Peyer's patch (tissue), 4 donors: ENCODE measurements around the gene EHBP1. TPM values are rescaled to one million over a fixed set of nuclear protein-coding genes. Genes with fewer than 3 reads are reported as not detected.

Experiments
- DNase-seq, 3 donors: peaks; one replicate each; pipeline ENCODE4 v3.0.0-alpha.2; 2017 to 2019
- H3K27ac ChIP-seq, 4 donors: fragments of 200-600 bp; sonication (generic); one replicate each; pipeline ENCODE4 v1.5.1; 2016 to 2019
- H3K27me3 ChIP-seq, 2 donors: fragments of 200-600 bp; sonication (generic); one replicate each; pipeline ENCODE4 v1.5.1; 2019
- H3K36me3 ChIP-seq, 3 donors: fragments of 200-600 bp; sonication (generic); one replicate each; pipeline ENCODE4 v1.5.1; 2016 to 2019
- H3K4me1 ChIP-seq, 4 donors: fragments of 200-600 bp; sonication (generic); one replicate each; pipeline ENCODE4 v1.5.1; 2016 to 2019
- H3K4me3 ChIP-seq, 4 donors: fragments of 200-600 bp; sonication (generic); 1 replicate in 3 of 4; 2 replicates in 1 of 4; pipeline ENCODE4 v1.5.1; 2016 to 2019; ENCODE audit warnings: mild to moderate bottlenecking in 1 of 4
- H3K9me3 ChIP-seq, 4 donors: fragments of 200-600 bp; sonication (generic); one replicate each; pipeline ENCODE4 v1.5.1; 2016 to 2019; ENCODE audit warnings: mild to moderate bottlenecking in 1 of 4
- CTCF ChIP-seq, 6 experiments: fragments of 450-650 bp in 4 of 6; fragments of 200-600 bp in 2 of 6; sonication (generic) in 1 of 6; IDR thresholded peaks; one replicate each; pipeline ENCODE4 v1.5.1; 2017 to 2019; ENCODE audit warnings: antibody characterized with exemption in 6 of 6, mild to moderate bottlenecking in 3 of 6, moderate library complexity in 1 of 6
- POLR2A ChIP-seq, 2 donors: fragments of 450-650 bp; IDR thresholded peaks; one replicate each; pipeline ENCODE4 v1.5.1; 2017; ENCODE audit warnings: antibody characterized with exemption in 2 of 2, mild to moderate bottlenecking in 2 of 2, moderate library complexity in 2 of 2
- total RNA-seq, 4 donors: library from RNA; depleted of rRNA; stranded (reverse); fragments of >200 nt; gene quantifications; one replicate each; pipeline ENCODE4 v1.1.0, GENCODE V29; 2016

Gene EHBP1
- total RNA-seq, 4 donors from 2014 or later, result 27.1 to 190 (median 60.8) TPM

GRCh38 chr2:63001576-63001975 is 296.1 kb downstream of the EHBP1 start:
- TF ChIP-seq CTCF (IDR thresholded peaks at IDR 0.05) (no peak), POLR2A (IDR thresholded peaks at IDR 0.05) (no peak)

GRCh38 chr2:63003351-63003750 is 297.8 kb downstream of the EHBP1 start:
- Histone ChIP-seq H3K36me3 (no peaks in the 10 kb centered on the region), H3K27me3 (no peaks in the 10 kb centered on the region), H3K4me1 (no peaks in the 10 kb centered on the region), H3K4me3 (no peak overlapping the region), H3K27ac (no peak overlapping the region), H3K9me3 (no peaks in the 10 kb centered on the region)
- TF ChIP-seq POLR2A (IDR thresholded peaks at IDR 0.05), result no peak
- TF ChIP-seq CTCF (IDR thresholded peaks at IDR 0.05), result no peak
- DNase-seq, result no peak

More at GRCh38 chr2:63001576-63001975, 296.1 kb downstream of the EHBP1 start:
- Histone ChIP-seq H3K4me1 (no peaks in the 10 kb centered on the region), H3K27me3 (no peaks in the 10 kb centered on the region), H3K9me3 (no peaks in the 10 kb centered on the region), H3K36me3 (peaks cover 0 to 5% (median 0%) of the 10 kb centered on the region in 3 donors), H3K4me3 (no peak overlapping the region), H3K27ac (no peak overlapping the region)
- no peak for DNase-seq

GRCh38 chr2:63007813-63008458 is 302.4 kb downstream of the EHBP1 start:
- DNase-seq, result no peak
- TF ChIP-seq POLR2A (IDR thresholded peaks at IDR 0.05) (no peak), CTCF (IDR thresholded peaks at IDR 0.05) (no peak)
- no peaks in the 10 kb centered on the region for H3K9me3 ChIP-seq
- no peak overlapping the region for H3K4me3 ChIP-seq
- H3K36me3 ChIP-seq, result no peaks in the 10 kb centered on the region
- H3K4me1 ChIP-seq, result no peaks in the 10 kb centered on the region
- H3K27ac ChIP-seq, result no peak overlapping the region
- H3K27me3 ChIP-seq, result no peaks in the 10 kb centered on the region

GRCh38 chr2:63008838-63009237 is 303.3 kb downstream of the EHBP1 start:
- no peak for DNase-seq
- Histone ChIP-seq H3K36me3 (peaks cover 0 to 2% (median 0%) of the 10 kb centered on the region in 3 donors), H3K4me3 (no peak overlapping the region), H3K9me3 (no peaks in the 10 kb centered on the region), H3K27ac (no peak overlapping the region), H3K27me3 (no peaks in the 10 kb centered on the region), H3K4me1 (no peaks in the 10 kb centered on the region)
- TF ChIP-seq CTCF (IDR thresholded peaks at IDR 0.05) (no peak), POLR2A (IDR thresholded peaks at IDR 0.05) (no peak)

- no peak for DNase-seq
- no peaks in the 10 kb centered on the region for H3K9me3 ChIP-seq
Observed at GRCh38 chr2:63009490-63009889, 304.0 kb downstream of the EHBP1 start.

More at GRCh38 chr2:63009490-63009889, 304.0 kb downstream of the EHBP1 start:
- Histone ChIP-seq H3K27ac (no peak overlapping the region), H3K27me3 (no peaks in the 10 kb centered on the region), H3K36me3 (peaks cover 0 to 3% (median 0%) of the 10 kb centered on the region in 3 donors), H3K4me1 (no peaks in the 10 kb centered on the region), H3K4me3 (no peak overlapping the region)
- TF ChIP-seq CTCF (IDR thresholded peaks at IDR 0.05), result no peak
- no peak for TF ChIP-seq POLR2A (IDR thresholded peaks at IDR 0.05)
